GM10248 (cell line): ENCODE measurements around the gene ABCA7.

Source experiments
- CTCF ChIA-PET: fragments of 300-600 bp; sonication (Branson Sonifier 250); formaldehyde crosslinking; extraction: SDS; loops from one replicate; lab custom pipeline; 2021; ENCODE audit warnings: antibody characterized with exemption; lab: Yijun Ruan, JAX
- POLR2A ChIA-PET: fragments of 350-650 bp; sonication (Branson Sonifier 250); formaldehyde crosslinking; extraction: SDS; loops from one replicate; lab custom pipeline; 2020; ENCODE audit warnings: antibody characterized with exemption; lab: Yijun Ruan, JAX
- DNase-seq: peaks from one replicate; pipeline ENCODE4 v3.0.0; 2012; ENCODE audit errors: extremely low spot score
- TF ChIP-seq, protein P1 (sequence below): IDR thresholded peaks from 2 replicates; pipeline ENCODE4 v1.5.1; 2012; ENCODE audit warnings: mild to moderate bottlenecking, low read depth; ENCODE audit errors: extremely low read depth, missing control alignments, control extremely low read depth

Gene ABCA7

GRCh38 chr19:1081301-1082164 lies 41.6 kb downstream of the ABCA7 start:
- POLR2A ChIA-PET: no interaction called here
- no peak for DNase-seq
- TF ChIP-seq, protein P1, sequence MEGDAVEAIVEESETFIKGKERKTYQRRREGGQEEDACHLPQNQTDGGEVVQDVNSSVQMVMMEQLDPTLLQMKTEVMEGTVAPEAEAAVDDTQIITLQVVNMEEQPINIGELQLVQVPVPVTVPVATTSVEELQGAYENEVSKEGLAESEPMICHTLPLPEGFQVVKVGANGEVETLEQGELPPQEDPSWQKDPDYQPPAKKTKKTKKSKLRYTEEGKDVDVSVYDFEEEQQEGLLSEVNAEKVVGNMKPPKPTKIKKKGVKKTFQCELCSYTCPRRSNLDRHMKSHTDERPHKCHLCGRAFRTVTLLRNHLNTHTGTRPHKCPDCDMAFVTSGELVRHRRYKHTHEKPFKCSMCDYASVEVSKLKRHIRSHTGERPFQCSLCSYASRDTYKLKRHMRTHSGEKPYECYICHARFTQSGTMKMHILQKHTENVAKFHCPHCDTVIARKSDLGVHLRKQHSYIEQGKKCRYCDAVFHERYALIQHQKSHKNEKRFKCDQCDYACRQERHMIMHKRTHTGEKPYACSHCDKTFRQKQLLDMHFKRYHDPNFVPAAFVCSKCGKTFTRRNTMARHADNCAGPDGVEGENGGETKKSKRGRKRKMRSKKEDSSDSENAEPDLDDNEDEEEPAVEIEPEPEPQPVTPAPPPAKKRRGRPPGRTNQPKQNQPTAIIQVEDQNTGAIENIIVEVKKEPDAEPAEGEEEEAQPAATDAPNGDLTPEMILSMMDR: no peak
- CTCF ChIA-PET: interaction anchor here (0.8 to 1.6 kb wide), 3 partner anchors 8 to 19 kb away, joined by 3 to 4 read pairs (median 4); partner anchors contain the start of gene ARHGAP45

GRCh38 chr19:1082165-1082927 lies 42.4 kb downstream of the ABCA7 start:
- ChIA-PET POLR2A (interaction anchor here (0.6 kb wide), 1 partner anchor 8 kb away, joined by 4 read pairs; no protein-coding TSS in a partner anchor), CTCF (interaction anchor here (1.5 kb wide), 1 partner anchor 15 kb away, joined by 4 read pairs; the partner anchor contains the start of gene ARHGAP45)
- DNase-seq: peak; percentile 83
- TF ChIP-seq, protein P1: no peak

GRCh38 chr19:1082928-1083816 lies 43.3 kb downstream of the ABCA7 start:
- DNase-seq: no peak
- CTCF ChIA-PET: interaction anchor here (1.5 to 2.4 kb wide), 2 partner anchors 11 to 16 kb away, joined by 4 to 10 read pairs; partner anchors contain the start of gene ARHGAP45
- TF ChIP-seq, protein P1: no peak
- POLR2A ChIA-PET: interaction anchor here (1.0 kb wide), 1 partner anchor 8 kb away, joined by 3 read pairs; no protein-coding TSS in a partner anchor

DNA sequence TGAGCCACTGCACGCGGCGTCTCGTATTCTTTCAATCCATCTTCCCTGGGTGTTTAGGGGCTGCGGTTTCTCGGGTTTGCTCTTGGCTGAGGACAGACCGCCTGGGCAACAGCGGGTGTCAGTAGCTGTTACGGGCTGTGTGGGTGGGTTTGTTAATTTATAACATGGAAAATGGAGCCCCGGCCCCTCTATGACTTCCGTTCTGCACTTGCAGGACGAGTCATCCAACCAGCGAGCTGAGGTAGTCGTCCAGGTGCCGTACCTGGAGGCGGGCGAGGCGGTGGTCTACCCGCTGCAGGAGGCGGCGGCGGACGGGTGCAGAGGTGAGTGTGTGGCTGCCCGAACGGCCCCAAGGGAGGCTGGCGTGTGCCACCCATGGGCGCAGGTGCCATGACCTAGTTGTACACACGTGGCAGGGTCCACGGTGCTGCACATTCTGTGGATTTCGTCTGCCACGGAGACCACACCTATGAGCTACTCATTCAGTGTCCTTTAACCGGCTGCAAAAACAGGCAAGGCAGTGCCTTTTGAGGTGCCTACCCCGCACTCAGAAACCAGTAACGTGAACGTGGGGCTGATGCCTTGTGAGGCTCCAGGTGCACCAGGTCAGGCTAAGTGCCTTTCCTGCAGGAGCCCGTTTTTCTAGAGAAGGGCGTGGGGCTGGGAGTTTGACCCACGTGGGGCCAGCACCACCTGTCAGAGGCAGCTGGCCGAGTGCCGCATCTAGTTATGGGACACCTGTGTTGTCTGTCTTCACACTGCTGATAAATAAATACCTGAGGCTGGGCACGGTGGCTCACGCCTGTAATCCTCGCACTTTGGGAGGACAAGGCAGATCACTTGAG lies 44.3 kb downstream of the ABCA7 start:
- TF ChIP-seq, protein P1: no peak
- DNase-seq: no peak
- CTCF ChIA-PET: interaction anchor here (1.3 to 2.4 kb wide), 2 partner anchors 10 to 20 kb away, joined by 3 to 10 read pairs; no protein-coding TSS in a partner anchor
- POLR2A ChIA-PET: interaction anchor here (1.0 kb wide), 1 partner anchor 9 kb away, joined by 3 read pairs; no protein-coding TSS in a partner anchor

- no peak for DNase-seq
- TF ChIP-seq, protein P1: no peak
- ChIA-PET CTCF (interaction anchor here (0.9 to 2.4 kb wide), 4 partner anchors 9 to 21 kb away, joined by 3 to 10 read pairs (median 4); partner anchors contain the start of gene ARHGAP45), POLR2A (no interaction called here)
These were observed 45.2 kb downstream of the ABCA7 start for GRCh38 chr19:1085053-1085658.
